Measurements from ENCODE around the gene POLR2I.
"Not testable (repeated sequence)": the region's sequence is repeated elsewhere in the genome, so short reads cannot be mapped to it uniquely, and the experiment has no call there.

Gene POLR2I

DNA sequence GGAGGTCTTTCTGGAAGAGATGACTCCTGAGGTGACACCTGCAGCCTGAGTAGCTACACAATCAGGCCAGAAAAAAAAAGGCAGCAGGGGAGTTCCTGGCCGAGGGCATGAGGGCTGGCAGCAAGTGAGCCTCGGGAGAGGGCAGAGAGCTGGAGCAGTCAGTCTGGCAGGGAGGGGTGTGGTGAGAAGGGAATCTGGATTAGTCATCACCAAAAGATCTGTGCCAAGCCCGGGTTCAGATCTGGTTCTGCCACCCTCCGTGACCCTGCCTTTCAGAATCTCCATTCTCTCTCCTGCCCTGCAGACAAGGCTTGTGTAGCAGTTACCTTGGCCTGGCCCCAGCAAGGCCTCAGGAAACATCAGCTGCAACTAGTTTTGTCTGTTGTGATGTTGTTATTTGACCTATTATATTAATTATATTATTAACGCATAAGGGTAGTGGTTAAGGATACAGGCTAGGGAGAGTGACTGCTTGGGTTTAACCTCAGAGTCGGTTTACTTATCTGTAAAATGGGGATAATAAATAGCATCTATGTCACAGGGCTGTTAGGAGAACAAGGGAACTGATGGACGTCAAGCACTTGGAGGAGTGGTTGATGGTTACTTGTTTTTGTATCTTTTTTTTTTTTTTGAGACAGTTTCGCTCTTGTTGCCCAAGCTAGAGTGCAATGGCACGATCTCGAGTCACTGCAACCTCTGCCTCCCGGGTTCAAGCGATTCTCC lies 22.4 kb upstream of the POLR2I start:
- DNase-seq (ENCODE audit: low spot score) (peak; percentile 94), ATAC-seq (ENCODE audit: low read depth) (peak; percentile 60)
- Histone ChIP-seq H3K27me3 (ENCODE audit: insufficient read depth, poor library complexity, severe bottlenecking) (no peaks in the 10 kb centered on the region), H3K36me3 (ENCODE audit: low read depth) (peaks cover 7% of the 10 kb centered on the region), H3K4me1 (ENCODE audit: insufficient read depth, poor library complexity, severe bottlenecking) (peaks cover 22% of the 10 kb centered on the region), H3K4me3 (ENCODE audit: severe bottlenecking) (no peak overlapping the region), H3K27ac (ENCODE audit: poor library complexity, severe bottlenecking) (peak overlapping the region; percentile 95), H3K9me3 (ENCODE audit: severe bottlenecking) (no peaks in the 10 kb centered on the region)
- TF ChIP-seq, protein P1, sequence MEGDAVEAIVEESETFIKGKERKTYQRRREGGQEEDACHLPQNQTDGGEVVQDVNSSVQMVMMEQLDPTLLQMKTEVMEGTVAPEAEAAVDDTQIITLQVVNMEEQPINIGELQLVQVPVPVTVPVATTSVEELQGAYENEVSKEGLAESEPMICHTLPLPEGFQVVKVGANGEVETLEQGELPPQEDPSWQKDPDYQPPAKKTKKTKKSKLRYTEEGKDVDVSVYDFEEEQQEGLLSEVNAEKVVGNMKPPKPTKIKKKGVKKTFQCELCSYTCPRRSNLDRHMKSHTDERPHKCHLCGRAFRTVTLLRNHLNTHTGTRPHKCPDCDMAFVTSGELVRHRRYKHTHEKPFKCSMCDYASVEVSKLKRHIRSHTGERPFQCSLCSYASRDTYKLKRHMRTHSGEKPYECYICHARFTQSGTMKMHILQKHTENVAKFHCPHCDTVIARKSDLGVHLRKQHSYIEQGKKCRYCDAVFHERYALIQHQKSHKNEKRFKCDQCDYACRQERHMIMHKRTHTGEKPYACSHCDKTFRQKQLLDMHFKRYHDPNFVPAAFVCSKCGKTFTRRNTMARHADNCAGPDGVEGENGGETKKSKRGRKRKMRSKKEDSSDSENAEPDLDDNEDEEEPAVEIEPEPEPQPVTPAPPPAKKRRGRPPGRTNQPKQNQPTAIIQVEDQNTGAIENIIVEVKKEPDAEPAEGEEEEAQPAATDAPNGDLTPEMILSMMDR (IDR thresholded peaks at IDR 0.05; ENCODE audit: poor library complexity, severe bottlenecking), result no peak

GRCh38 chr19:36134867-36135266 lies 20.2 kb upstream of the POLR2I start:
- H3K27me3 ChIP-seq (ENCODE audit: insufficient read depth, poor library complexity, severe bottlenecking); H3K27ac ChIP-seq (ENCODE audit: poor library complexity, severe bottlenecking): not testable (repeated sequence)

GRCh38 chr19:36131221-36131620 lies 16.5 kb upstream of the POLR2I start:
- Histone ChIP-seq H3K4me1 (ENCODE audit: insufficient read depth, poor library complexity, severe bottlenecking) (peaks cover 20% of the 10 kb centered on the region), H3K27ac (ENCODE audit: poor library complexity, severe bottlenecking) (peak overlapping the region; percentile 69)
- not testable (repeated sequence) for H3K27me3 ChIP-seq (ENCODE audit: insufficient read depth, poor library complexity, severe bottlenecking); H3K9me3 ChIP-seq (ENCODE audit: severe bottlenecking); H3K36me3 ChIP-seq (ENCODE audit: low read depth); ATAC-seq (ENCODE audit: low read depth); H3K4me3 ChIP-seq (ENCODE audit: severe bottlenecking); DNase-seq (ENCODE audit: low spot score)

More at GRCh38 chr19:36134867-36135266, 20.2 kb upstream of the POLR2I start:
- not testable (repeated sequence) for DNase-seq (ENCODE audit: low spot score); H3K9me3 ChIP-seq (ENCODE audit: severe bottlenecking); H3K36me3 ChIP-seq (ENCODE audit: low read depth); ATAC-seq (ENCODE audit: low read depth); H3K4me3 ChIP-seq (ENCODE audit: severe bottlenecking)
- H3K4me1 ChIP-seq (ENCODE audit: insufficient read depth, poor library complexity, severe bottlenecking), result peaks cover 29% of the 10 kb centered on the region

DNA sequence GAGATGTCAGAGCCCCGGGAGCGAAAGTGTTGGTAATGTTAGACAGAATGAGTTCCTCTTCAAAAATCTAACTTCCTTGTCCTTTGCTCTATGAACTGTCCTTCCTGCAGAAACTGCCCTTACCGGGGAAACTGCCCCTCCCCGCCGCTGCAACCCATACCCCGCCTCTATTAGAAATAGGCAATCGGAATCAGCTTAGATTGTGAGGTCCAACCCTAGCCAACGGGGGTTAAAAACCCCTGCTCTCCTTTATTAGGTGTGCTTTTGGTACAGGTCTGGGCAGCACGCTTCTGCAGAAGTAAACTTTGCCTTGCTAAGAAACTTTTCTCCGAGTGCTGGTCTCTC lies 13.7 kb upstream of the POLR2I start:
- DNase-seq (ENCODE audit: low spot score) (no peak), ATAC-seq (ENCODE audit: low read depth) (no peak)
- Histone ChIP-seq H3K36me3 (ENCODE audit: low read depth) (peaks cover 14% of the 10 kb centered on the region), H3K4me3 (ENCODE audit: severe bottlenecking) (peak overlapping the region; percentile 26), H3K27ac (ENCODE audit: poor library complexity, severe bottlenecking) (peak overlapping the region; percentile 79), H3K4me1 (ENCODE audit: insufficient read depth, poor library complexity, severe bottlenecking) (peaks cover 17% of the 10 kb centered on the region), H3K9me3 (ENCODE audit: severe bottlenecking) (peaks cover 4% of the 10 kb centered on the region), H3K27me3 (ENCODE audit: insufficient read depth, poor library complexity, severe bottlenecking) (no peaks in the 10 kb centered on the region)
- TF ChIP-seq, protein P1 (IDR thresholded peaks at IDR 0.05; ENCODE audit: poor library complexity, severe bottlenecking), result no peak

- no peaks in the 10 kb centered on the region for H3K4me1 ChIP-seq (ENCODE audit: insufficient read depth, poor library complexity, severe bottlenecking)
- no peak for DNase-seq (ENCODE audit: low spot score)
- no peaks in the 10 kb centered on the region for H3K27me3 ChIP-seq (ENCODE audit: insufficient read depth, poor library complexity, severe bottlenecking)
- no peak overlapping the region for H3K27ac ChIP-seq (ENCODE audit: poor library complexity, severe bottlenecking)
- H3K9me3 ChIP-seq (ENCODE audit: severe bottlenecking), result peaks cover 4% of the 10 kb centered on the region
- peaks cover 22% of the 10 kb centered on the region for H3K36me3 ChIP-seq (ENCODE audit: low read depth)
- TF ChIP-seq, protein P1 (IDR thresholded peaks at IDR 0.05; ENCODE audit: poor library complexity, severe bottlenecking), result no peak
- ATAC-seq (ENCODE audit: low read depth), result no peak
- no peak overlapping the region for H3K4me3 ChIP-seq (ENCODE audit: severe bottlenecking)
Observed at GRCh38 chr19:36125557-36125956, 10.9 kb upstream of the POLR2I start.

DNA sequence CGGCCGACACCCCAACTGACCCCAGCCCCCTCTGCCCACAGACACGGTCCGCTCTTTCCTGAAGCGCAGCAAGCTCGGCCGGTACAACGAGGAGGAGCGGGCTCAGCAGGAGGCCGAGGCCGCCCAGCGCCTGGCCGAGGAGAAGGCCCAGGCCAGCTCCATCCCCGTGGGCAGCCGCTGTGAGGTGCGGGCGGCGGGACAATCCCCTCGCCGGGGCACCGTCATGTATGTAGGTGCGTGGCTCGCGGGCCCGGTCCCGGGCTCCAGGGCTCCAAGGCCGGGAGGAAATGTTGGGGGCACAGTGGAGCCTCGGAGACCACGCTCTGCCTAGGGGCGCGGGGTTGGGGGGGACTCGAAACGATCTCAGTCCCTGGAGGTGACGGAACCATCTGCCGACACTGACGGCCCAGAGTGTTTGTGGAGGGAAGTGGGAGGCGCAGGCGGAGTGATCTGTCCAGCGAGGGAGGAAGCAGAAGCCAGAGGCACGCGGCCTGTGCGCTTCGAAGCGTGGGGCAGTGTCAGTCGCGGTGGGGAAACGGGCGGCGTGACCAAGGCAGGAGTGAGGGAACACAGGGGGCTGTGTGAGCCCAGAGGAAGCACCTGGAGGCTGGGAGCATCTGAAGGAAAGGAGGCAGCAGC lies 6.9 kb upstream of the POLR2I start:
- H3K27me3 ChIP-seq (ENCODE audit: insufficient read depth, poor library complexity, severe bottlenecking), result no peaks in the 10 kb centered on the region
- peaks cover 42% of the 10 kb centered on the region for H3K36me3 ChIP-seq (ENCODE audit: low read depth)
- no peaks in the 10 kb centered on the region for H3K9me3 ChIP-seq (ENCODE audit: severe bottlenecking)
- H3K27ac ChIP-seq (ENCODE audit: poor library complexity, severe bottlenecking), result no peak overlapping the region
- no peak for DNase-seq (ENCODE audit: low spot score)
- H3K4me1 ChIP-seq (ENCODE audit: insufficient read depth, poor library complexity, severe bottlenecking), result no peaks in the 10 kb centered on the region
- TF ChIP-seq, protein P1 (IDR thresholded peaks at IDR 0.05; ENCODE audit: poor library complexity, severe bottlenecking), result no peak
- H3K4me3 ChIP-seq (ENCODE audit: severe bottlenecking), result no peak overlapping the region
- ATAC-seq (ENCODE audit: low read depth), result no peak
